ENCODE data around the gene ANXA7.

The ANXA7 gene

DNA sequence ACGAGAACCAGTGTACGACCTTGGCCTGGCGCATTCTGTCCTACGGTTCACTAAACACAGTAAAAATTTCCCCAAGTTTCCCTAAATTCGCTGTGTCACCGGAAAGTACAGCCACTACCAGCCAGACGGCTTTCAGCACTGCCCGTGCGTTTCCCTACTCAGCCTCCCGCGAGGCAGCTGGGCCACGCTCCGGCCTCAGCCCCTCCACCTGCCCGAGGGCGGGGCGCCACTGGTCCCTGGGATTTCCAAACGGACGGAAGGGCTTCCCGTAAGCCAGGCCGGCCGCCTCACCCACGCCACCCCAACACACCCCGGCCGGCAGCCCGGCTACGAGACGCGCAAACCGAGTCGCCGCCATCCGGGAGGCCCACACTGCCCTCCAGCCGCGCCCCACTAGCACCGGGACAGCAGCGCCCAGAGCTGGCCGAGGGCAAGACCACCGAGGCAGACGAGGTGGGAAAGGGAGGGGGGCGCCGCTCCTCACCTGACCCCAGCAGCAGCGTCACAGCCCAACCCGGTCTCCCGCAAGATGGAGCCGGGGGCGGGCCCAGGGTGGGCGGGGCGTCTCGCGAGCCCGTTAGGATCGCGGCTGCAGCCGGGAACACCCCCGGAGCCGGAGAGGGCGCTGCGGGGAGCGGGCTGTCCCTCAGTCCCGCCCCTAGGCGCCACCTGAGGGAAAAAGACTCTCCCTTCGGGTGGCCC lies at the start of gene ANXA7:
Gene ANXA7 (minus strand): TSS at position 531 of the 702 bp plus-strand sequence. CDS start 13,202 bp downstream, outside the sequence.
- FAIRE-seq: no peak

DNA sequence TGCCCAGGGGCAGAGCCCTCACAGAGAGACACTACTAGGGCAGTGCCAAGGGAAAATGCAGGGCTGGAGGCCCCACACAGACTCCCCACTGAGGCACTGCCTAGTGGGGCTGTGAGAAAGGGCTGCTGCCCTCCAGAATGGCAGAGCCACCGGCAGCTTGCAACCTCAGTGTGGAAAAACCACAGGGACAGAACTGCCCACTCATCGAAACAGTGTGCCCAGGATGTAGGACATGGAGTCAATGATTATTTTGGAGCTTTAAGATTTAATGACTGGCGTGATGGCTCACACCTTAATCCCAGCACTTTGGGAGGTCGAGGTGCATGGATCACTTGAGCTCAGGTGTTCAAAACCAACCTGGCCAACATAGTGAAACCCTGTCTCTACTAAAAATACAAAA lies 47.0 kb upstream of the ANXA7 start:
- no peak for FAIRE-seq

DNA sequence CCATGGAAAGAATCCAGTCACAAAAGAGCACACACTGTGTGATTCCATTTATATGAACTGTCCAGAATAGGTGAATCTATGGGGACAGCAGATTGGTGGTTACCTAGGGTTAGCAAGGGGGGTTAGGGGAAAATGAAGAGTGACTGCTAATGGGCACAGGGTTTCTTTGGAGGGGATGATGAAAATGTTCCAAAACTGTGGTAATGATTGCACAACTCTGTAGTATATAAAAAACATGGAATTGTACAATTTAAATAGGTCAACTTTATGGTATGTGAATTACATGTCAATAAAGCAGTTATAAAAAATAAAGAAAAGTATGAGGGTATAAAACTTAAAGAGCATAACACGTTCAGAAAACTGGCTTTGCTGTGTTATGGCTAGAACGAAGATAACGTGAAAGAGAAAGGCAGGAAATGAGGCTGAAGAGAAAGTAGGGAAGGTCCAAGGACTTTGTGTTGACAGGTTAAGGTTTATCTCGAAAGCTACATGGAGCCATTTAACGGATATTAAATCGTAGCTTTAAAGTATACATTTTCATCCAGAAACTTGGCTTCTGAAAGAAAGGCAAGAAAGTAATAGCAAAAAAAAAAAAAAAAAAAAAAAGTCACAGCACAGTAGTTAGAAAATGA lies 45.9 kb upstream of the ANXA7 start:
- FAIRE-seq: no peak

DNA sequence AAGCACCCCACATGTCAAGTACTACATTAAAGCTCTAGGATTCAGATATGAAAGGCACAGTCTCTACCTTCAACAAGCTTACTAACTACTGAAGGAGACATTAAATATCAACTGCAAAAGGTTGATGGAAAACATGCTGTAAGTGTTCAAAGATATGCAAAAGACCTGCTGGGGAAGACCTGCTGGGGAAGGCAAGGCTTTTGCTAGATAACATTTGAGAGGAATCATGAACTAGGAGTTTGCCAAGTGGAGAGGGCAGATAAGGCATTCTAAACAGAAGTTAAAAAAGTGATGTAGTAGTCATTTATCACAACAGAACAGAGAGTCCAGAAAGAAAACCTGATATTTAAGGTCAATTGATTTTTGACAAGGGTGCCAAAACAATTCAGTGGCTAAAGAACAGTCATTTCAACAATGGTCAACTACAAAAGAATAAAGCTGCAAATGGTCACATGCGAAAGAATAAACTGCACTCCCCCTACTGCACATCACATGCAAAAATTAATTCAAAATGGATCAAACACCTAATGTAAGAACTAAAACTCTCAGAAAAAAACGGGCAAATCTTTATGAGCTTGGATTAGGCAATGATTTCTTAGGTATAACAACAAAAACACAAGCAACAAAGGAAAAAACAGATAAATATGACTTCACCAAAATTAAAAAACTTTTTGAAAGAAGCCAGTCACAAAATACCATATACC lies 42.5 kb upstream of the ANXA7 start:
- FAIRE-seq: no peak

DNA sequence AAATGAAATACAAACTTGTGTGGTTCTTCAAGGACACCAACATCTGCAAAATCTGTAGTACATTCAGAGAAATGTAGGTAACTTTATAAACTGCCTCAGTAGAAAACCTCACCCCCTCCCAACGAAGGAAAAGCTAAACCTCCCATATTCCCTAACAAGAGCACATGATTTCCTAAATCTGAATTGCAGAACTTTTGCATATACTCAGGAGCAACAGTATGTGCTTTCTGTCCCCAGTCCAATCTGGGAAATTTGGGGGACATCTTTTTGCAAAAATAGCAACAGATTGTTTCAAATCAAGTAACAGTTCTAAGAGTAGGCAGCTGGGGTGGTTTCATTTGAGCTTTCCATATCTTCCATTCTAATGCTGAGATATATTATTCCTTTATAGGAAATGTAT lies 35.3 kb upstream of the ANXA7 start:
- FAIRE-seq: no peak

DNA sequence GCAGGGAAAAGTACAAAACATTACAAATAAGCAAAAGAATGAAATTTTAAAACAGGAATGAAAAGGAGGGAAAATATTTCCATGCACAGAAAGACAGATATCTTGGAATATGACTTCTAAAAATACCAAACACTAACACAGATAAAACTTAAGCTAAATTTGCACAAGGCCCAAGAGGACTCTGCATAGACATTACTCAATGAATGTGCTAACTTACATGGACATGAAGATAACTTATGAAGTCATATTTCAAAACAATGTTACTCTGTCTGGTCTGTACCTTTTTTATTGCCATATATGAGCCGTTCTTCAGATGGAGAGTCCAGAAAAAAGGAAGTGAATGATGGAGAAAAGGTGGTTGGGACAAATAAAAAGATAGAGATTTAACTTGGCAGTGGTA lies 34.5 kb upstream of the ANXA7 start:
- no peak for FAIRE-seq

DNA sequence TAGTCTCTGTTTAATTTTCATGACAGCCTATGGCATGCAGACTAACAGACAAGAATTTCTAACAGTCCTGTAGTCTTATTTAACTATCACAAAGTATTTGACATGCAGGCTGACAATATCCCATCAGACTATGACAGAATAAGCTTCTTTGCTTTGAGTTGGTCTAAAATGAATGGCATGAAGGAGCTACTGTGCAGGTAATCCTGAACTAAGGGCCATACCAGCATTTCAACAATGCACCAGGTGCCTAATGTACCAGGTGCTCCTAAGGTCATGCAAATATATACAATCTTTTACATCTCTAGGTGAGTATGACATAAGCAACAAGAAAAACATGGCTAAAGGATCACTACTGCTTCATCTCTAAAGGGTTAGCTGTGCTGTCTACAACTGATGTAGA lies 33.1 kb upstream of the ANXA7 start:
- FAIRE-seq: no peak

DNA sequence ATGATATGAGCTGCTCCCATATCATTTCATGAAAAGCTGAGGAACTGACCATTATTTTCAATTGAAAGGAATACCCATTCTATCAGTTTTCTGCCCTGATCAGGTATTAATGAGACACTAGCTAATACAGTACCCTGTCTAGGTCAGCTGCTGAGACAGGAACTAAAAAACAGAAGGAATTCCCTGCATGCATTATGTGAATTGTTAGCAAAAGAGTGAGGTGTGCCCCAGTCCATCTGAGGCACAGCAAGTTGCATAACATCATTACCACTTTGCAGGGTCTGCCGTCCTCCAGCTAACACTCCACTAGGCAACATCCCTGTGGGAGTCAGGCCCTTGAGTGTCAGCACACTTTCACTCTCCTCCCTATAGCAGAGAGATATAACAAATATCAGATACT lies 30.6 kb upstream of the ANXA7 start:
- FAIRE-seq: no peak

DNA sequence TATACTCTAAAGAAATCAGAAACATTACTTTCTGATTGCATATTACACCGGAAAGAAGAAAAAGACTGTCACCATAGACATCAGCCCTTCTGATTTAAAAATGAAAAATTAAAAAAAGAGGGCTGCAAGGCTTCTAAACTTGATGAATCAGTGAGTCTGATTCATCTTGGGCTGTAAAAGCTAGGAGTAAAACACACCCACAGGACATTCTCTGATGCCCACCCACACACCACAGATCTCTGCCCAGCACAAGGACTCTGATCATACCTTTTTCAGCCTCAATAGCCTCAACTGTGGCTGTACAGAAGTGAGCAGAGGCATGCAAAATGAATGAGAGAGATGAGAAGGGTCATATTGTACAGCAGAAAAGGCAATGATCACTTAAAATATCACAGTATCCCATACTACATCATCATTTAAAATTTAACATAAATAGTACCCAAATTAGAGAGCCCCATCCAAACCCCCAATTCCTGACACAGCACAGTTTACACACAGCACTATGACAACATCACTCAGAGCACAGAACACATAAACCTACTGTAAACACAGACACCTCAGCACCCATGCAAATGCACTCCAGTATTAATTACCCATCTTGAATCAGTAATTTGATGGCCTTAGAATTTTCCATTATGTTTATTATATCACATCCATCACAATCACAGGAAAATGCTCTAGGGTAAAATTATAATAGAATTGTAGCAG lies 25.9 kb upstream of the ANXA7 start:
- no peak for FAIRE-seq

DNA sequence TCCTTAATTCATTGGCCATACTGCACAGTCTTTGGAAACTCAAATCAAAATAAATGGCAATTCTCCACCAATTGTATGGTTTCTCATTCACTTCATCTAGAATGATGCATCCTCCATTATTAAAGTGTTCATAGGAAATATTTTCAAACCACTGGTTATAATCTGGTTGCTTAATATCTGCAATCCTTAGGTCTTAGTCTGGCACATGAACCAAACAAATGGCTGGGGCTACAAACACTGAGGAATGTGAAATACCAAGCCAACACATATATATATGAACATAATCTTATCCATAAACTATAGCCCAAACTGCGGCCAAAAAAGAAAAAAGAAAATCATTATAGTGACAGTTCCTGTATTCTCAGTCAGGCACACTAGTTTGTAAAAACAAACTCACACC lies 25.2 kb upstream of the ANXA7 start:
- no peak for FAIRE-seq

DNA sequence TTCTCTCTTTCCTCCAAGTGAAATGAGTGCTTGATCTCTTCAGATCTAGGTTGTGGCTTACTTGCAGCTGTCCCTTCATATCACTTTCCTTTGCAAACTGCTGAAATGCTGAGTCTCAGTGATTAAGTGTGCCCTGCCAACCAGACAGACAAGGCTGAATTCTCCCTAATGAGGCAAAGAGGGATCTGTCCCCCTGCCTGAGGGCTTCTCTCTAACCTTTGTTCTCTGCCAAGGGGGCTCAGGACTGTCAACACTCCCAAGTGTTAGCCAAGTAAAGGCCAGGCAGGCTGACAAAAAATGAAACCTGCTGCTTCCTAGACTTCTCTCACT lies 19.6 kb upstream of the ANXA7 start, which contains the start of gene MSS51:
Gene MSS51 (minus strand): TSS at position 24 of the 330 bp plus-strand sequence. CDS start 5,277 bp downstream, outside the sequence.
- FAIRE-seq: no peak

DNA sequence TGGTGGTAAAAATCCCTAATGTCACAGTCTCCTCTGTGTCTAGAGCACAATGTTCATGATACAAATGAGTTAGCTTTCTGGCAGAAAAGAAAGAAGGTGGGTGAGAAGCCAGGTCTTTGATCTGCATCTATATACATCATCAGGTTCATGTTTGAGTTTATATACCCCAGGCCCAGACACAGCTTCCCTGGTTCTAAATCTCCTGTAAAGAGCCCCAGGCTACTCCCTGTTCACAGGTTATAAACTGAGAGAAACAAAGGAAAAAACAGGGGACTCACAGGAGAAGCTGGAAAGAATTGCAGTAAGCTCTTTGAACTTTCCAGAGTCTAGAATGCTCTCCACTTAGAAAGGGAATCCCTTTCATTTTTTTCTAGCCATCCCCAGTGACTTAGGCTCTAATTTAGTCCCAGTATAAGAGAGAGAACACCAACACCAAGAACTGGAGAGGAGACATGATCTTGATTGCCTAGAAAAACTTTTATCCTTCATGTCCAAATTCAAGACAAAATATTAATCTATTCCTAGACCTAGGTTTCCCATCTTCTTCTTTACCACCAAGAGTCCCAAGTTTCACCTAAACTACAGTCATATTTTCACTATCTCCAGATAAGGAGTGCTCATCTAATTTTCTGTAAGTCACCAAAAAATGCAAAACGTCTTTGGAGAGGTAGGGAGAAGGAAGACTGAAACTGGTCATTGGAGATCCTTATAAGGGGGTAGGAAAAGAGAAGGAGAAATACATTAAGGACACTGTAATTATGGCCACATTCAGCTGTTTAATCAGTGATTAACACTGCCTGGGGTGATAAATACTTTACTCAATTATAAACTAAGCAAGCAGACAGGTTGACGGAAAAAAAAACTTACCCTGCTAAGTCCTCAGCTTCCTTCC lies 19.0 kb upstream of the ANXA7 start:
- FAIRE-seq: no peak

DNA sequence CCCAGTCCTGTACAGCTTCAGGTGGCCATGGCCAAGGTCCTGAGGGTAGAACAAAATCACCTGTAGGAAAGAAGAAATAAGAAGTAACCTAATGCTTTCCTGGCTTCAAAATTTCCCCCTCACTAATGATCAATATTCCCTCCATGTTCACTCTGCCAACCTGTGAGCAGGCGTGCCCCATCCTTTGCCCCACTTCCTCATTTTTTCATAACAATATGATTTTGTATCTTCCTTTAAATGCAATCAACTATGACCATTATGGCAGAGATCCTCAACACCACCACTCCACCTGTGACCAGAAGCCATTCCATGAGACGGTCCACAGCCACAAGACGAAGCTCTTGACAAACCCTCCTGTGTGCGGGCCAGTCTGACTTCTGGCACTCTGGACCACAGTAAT lies 12.5 kb upstream of the ANXA7 start:
- no peak for FAIRE-seq

DNA sequence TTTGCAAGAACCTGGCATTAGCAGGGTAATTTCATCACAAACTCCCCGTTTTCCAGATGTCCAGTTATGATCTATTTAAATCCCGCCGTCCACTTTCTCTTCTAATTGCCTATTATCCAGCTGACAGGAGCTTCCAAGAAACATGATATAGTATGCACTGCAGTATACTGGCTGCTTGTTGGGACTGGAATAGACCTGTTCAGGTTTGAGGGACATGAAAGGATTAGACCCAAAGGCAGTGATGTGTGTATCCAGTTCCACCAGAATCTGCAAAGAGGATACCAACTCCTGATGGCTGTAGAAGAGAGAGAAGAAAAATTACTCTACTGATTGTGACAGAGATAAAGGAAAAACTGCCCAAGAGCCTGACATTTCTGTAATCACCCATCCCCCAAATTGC lies 10.6 kb upstream of the ANXA7 start:
- FAIRE-seq: no peak

DNA sequence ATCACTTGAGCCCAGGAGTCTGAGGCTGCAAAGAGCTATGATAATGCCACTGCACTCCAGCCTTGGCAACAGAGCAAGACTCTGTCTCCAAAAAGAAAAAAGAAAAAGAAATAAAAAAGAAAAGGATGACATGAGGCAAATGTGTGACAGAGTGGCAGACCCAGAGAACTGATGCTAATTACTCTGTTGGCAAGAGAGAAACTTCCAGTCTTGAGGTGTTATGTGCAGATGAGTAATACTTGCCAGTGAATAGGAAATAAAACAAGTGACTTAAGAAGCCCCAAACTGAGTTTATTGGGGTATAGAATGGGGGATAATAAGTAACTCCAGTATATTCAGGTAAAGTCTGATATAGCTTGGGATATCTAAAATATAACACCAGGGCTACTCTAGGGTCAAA lies 9.5 kb upstream of the ANXA7 start:
- no peak for FAIRE-seq

DNA sequence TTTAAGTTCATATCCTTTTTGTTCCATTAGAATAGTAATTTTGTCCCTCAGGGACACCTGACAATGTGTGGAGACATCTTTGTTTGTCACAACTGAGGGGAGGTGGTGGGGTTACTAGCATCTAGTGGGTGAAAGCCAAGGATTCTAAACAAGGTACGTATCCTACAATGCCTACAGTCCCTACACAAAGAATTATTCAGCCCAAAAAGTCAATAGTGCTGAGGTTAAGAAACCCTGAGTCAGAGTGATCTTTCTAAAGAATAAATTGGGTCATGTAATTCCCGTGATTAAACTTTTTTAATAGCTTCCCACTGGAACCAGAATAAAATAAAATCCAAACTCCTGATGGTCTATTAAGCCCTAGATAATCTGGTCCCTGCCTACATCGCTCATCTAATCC lies 2.7 kb upstream of the ANXA7 start:
- FAIRE-seq: no peak

DNA sequence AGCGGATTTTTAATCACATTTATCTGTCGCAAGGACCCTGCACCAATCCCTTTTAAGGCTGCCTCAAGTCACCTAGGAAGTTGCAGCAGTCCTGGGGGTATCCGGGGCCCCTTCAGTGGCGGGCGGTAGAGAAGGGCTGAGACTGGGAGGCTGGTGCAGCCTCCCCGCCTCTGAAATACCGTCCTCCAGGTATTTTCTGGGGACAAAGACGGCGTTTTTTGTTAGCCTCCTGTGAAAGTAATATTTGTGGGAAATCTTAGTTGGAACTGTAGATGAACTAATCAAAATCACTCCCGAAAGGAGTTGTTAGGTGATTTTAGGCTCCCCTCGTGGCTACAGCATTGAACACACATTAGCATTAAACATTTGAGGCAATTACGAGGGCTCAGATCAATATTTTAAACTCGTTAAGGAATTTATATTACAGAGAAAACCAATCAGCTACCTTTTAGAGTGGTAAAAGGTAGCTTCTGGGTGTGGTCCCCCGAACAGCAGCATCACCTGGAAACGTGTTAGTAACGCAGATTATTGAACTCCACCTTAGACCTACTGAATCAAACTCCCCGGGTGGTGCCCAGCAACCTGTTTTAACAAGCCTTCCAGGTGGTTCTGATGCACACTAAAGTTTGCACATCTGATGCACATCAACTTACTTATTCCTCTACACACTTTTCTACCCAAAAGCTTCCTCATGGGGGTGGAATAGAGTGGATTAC lies 530 bp upstream of the ANXA7 start:
- no peak for FAIRE-seq

DNA sequence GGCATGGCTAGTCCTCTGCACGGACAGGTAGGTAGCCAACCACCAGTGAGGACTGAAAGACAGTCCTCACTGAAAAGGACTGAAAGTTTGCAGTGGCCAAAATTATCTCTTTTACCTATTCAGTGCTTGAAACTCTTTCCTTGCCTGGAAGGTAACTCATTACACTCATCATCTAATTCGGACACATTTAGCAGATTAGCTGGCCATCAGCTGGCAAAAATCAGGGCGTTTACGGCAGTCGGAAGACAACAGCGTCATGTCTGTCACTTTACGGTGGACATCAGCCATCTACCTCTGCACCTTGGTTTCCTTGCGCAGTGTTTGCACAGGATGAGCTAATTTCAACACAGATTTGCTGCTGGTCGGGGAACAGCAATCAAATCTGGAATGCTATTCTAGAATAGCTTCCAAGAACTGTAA lies 740 bp downstream of the ANXA7 start:
- no peak for FAIRE-seq

DNA sequence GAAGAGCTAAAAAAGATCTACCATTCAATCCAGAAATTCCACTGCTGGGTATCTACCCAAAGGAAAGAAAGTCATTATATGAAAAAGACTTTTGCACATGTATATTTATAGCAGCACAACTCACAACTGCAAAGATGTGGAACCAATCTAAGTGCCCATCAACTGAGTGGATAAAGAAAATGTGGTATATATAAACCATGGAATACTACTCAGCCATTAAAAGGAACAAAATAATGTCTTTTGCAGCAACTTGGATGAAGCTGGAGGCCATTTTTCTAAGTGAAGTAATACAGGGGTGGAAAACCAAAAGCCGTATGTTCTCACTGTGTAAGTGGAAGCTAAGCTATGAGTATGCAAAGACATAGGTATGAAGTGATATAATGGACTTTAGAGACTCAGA lies 3.0 kb downstream of the ANXA7 start:
- no peak for FAIRE-seq

DNA sequence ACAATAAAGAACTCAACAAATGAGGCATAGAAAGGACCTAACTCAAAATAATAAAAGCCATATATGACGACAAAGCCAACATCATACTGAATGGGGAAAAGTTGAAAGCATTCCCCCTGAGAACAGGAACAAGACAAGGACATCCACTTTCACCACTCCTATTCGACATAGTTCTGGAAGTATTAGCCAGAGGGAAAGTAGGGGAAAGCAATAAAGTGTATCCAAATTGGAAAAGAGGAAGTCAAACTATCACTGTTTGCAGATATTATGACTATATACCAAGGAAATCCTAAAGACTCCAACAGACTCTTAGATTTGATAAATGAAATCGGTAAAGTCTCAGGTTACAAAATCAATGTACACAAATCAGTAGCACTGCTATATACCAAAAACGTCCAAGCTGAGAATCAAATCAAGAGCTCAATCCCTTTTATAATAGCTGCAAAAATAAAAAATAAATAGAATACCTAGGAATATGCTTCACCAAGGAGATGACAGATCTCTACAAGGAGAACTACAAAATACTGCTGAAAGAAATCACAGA lies 4.8 kb downstream of the ANXA7 start:
- FAIRE-seq: no peak

DNA sequence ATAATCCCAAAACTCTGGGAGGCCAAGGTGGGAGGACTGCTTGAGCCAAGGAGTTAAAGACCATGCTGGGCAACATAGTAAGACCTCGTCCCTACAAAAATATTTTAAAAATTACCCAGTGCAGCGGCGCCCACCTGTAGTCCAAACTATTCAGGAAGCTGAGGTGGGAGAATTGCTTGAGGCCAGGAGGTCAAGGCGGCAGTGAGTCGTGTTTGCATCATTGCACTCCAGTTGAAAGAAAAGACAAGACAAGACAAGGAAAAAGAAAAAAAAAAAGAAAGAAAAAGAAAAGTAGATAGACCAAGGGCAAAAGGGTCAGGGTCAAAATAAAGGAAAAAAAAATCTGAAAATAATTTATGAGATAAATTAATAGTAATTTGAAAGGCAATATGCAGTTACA lies 5.8 kb downstream of the ANXA7 start:
- FAIRE-seq: no peak

DNA sequence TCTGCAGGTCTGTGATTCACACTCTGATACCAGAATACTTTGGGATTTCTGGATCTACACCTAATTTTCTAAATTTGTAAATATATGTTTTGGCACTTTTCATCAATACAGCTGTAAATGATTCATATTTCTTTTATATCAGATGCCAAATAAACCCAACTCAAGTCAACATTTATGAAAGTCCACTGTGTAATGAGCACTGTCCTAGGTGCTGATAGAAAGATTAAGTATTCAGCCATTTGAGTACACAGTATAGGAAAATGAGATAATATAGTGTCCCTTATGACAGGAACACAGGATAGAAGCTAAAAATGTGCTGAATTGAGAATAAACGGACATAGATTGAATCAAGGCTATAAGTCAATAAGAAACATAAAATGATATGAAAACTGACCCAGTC lies 6.4 kb downstream of the ANXA7 start:
- FAIRE-seq: no peak

All from TTC549 (cell line).